Cardiac atrium fibroblast (primary cell): ENCODE results near the gene PEX16. TPM values are rescaled to one million over a fixed set of nuclear protein-coding genes. Genes with fewer than 3 reads are reported as not detected.

Experiments used
- total RNA-seq: library from RNA; depleted of rRNA; stranded (reverse); fragments of >200 nt; gene quantifications from 2 replicates; pipeline ENCODE4 v1.2.3, GENCODE V29; 2015

Gene PEX16
- 29.8 and 39.9 TPM in 2 replicates for total RNA-seq

GRCh38 chr11:45917623-45918330 lies at the start of gene PEX16:
Gene PEX16 (minus strand): TSS chr11:45917877. CDS start chr11:45917811, 66 bp downstream.

GRCh38 chr11:45922425-45923082 lies 4.9 kb upstream of the PEX16 start, which contains the start of gene LARGE2:
Gene LARGE2 (plus strand): TSS chr11:45922656. CDS start chr11:45922883, 227 bp downstream.

DNA sequence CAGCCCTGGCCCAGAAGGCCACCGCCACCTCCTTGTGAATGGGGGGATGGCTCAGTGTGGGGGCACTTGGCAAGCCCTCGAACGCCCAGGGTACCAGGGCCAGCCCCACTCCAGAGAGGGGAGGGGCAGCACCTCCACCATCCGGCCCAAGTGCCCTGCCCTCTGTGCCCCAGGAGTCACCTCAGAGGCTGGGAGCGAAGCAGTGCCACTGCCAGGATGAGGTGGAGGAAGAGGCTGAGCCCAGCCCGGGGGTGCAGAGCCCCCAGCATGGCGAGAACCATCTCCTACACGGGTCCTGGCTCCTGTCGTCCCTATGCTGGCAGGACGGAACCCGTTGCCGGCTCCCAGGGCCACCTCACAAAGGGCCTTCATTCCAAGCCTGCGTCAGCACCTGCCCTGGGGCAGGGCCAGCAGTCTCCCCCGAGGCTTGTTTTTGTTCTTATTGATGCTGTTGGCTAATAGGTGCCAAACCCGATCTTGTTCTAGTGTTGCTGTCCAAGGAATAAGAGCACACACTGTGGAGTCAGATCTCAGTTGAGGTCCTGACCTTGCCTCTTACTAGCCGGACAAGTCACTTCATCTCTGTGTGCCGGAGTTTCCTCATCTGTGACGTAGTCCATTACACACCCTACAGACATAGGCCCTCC lies 10.6 kb downstream of the PEX16 start, which contains the start of gene FREY1:
TSS of gene FREY1 (minus strand) at position 307 of the 647 bp plus-strand sequence. CDS start at position 281, 26 bp downstream.

GRCh38 chr11:45885274-45885920 lies 32.3 kb downstream of the PEX16 start, which contains the start of gene MAPK8IP1:
Gene MAPK8IP1 (plus strand): TSS chr11:45885651. CDS start chr11:45885821, 170 bp downstream.

Other genes with a start within 250 kb of the PEX16 start
- gene SLC35C1, start 112.7 kb downstream of the PEX16 start, total RNA-seq, result 23.3 and 24.5 TPM in 2 replicates
- gene CRY2, start 70.4 kb downstream of the PEX16 start, total RNA-seq, result 6.8 and 9.7 TPM in 2 replicates
- gene MAPK8IP1, start 32.2 kb downstream of the PEX16 start, total RNA-seq, result 11.4 and 19.1 TPM in 2 replicates
- 0.65 TPM in 1 of 2 replicates, not detected in the other for gene FREY1, start 10.6 kb downstream of the PEX16 start, total RNA-seq
- not detected in 2 replicates for gene LARGE2, start 4.8 kb upstream of the PEX16 start, total RNA-seq
- gene PHF21A, start 203.6 kb upstream of the PEX16 start, total RNA-seq, result 12.3 and 21.5 TPM in 2 replicates